GM19025 (cell line): ENCODE results near the gene STYK1.
"Not testable (repeated sequence)": the region's sequence is repeated elsewhere in the genome, so short reads cannot be mapped to it uniquely, and the experiment has no call there.

Experiments
- ATAC-seq: cut with Tn5 transposase; IDR thresholded peaks from one replicate; pipeline ENCODE4 v1.9.1; 2021; ENCODE audit warnings: mild to moderate bottlenecking, low read depth, moderate library complexity; ENCODE audit not compliant: unreplicated experiment

The STYK1 gene

DNA sequence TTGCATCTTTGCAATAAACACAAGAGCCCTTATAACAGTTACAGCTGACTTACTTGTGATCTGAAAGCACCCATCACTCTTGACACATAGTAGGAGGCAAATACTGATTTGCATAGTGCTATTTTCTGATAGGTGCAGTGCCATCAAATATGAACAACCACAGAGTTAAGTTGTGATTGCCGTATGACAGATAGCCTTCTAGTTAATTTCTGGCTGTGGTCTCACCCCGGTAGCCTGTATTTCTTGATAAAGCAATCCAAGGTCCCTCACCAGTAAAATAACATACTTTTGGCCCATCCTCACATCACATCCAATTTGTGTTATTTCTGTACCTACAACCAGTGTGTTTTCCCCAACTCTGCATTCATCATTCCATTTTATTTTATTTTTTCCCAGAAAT lies 23.3 kb upstream of the STYK1 start:
- ATAC-seq, result no peak

DNA sequence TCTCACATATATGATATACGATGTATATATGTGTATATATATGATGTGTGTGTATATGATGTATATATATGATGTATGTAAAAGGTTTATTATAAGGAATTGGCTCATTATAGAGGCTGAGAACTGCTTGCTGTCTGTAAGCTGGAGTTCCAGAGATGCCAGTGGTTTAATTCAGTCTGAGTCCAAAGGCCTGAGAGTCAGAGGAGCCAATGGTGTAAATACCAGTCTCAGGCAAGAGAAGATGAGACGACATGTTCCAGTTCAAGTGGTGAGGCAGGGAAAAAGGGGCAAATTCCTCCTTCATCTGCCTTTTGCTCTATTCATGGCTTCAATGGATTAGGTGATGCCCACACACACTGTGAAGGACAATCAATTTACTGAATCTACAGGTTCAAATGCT lies 17.1 kb upstream of the STYK1 start:
- no peak for ATAC-seq

DNA sequence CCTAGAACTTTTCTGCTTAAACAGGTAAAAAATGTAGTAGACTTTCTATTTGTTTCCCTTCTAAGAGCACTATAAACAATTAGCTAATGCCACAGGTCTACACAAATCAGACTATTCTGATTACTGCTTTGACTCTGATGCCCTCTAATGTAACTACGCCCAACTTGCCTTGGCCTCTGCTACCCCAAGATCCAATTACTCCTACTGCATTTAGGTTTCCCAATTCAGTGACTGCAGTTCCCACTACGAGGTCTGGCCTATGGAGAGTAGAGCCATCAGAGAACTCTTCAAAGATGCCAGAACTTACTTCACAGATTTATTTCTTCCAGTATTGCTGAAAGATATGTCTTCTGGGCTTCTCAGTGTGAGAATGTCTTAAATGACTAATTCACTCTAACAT lies 15.3 kb upstream of the STYK1 start:
- ATAC-seq, result no peak

DNA sequence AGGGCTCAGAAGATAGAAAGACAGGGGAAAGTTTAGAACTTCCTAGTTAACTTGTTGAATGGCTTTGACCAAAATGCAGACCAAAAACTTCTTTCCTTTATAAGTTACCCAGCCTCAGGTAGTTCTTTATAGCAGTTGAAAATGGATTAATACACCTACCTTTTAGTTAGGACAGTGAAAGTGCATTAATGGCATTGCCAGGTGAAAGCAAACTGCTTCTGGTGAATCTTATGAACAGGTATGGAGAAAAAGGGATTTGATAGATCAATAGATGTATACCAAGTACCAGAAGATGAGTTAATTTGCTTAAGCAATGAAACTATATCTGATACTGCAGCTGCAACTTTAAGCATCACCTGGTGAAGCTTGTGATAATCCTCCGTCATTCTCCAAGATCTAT lies 14.2 kb upstream of the STYK1 start:
- ATAC-seq, result no peak

DNA sequence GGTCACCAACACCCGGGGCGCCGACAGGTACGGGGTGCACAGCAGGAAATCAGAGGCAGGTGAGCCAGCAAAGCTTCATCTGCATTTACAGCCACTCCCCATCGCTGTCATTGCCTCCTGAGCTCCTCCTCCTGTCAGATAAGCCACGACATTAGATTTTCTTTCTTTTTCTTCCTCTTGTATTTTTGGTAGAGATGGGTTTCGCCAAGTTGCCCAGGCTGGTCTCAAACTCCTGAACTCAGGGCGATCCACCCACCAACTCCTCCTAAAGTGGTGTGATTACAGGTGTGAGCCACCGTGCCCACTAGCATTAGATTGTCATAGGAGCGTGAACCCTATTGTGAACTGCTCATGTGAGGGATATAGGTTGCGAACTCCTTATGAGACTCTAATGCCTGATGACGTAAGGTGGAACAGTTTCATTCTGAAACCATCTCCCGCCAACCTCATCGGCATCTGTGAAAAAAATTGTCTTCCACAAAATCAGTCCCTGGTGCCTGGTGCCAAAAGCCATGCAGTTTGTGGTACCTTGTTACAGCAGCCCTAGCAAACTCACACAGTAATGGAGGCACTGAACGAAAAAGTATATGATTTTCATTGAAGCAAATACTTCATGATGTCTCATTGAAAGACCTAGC lies 1.5 kb downstream of the STYK1 start:
- ATAC-seq, result no peak

DNA sequence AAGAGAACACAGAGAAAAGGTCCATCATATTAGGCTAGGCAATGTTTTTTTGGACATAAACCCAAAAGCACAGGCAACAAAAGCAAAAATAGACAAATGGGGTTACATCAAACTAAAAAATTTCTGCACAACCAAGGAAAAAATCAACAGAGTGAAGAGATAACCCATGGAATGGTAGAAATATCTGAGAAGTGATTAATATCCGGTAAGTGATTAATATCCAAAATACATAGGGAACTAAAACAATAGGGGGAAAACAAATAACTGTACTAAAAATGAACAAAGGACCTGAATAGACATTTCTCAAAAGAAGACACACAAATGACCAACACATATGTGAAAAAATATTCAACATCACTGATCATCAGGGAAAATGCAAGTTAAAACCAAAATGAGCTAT lies 4.3 kb downstream of the STYK1 start:
- ATAC-seq, result no peak

DNA sequence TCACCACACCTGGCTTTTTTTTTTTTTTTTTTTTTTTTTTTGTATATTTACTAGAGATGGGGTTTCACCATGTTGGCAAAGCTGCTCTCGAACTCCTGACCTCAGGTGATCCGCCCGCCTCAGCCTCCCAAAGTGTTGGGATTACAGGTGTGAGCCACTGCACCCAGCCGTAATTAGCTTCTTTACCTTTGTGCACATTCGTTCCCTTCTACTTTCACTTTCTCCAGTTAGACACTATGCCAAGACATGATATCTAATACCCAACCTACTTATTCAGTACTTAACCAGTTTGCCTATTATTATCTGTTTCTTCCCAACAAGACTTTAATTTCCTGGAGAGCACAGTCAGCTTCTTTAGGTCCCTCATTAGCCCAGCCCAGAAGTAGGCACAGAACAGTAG lies 5.3 kb downstream of the STYK1 start:
- ATAC-seq, result no peak

DNA sequence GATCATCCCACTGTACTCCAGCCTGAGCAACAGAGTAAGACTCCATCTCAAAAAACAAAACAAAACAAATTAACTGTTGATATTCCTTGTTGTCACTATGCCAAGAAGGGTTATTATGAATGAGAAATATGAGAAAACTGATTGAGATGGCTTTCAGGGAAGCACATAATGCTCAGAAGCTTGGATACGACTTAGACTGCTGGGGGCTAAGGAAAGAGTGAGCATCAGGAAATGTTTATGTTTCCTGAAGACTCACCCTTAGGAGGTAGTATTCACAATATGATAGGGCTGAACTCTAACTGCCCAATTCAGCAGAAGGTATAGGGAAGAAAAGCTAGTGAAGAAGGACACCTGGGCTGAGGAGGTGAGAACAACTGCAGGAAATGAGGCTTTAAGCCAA lies 6.3 kb downstream of the STYK1 start:
- ATAC-seq, result no peak

DNA sequence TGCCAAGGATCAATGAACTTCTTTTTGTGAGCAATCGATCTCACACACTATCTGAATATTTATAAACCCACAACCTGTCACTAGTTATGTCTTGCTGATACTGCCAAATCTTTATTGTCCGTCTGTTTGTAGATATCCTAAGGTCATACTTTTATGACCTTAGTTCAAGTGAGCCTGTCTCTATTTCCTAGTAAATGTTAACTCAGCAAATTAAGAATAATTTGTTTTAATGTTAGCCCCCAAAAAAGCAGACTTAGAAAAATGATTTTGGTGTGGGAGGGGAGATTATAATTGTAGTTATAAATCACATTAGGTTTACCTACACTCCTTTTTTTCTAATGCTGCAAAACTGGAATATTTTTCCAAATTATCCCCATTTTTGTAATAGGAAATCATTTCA lies 9.4 kb downstream of the STYK1 start:
- no peak for ATAC-seq

DNA sequence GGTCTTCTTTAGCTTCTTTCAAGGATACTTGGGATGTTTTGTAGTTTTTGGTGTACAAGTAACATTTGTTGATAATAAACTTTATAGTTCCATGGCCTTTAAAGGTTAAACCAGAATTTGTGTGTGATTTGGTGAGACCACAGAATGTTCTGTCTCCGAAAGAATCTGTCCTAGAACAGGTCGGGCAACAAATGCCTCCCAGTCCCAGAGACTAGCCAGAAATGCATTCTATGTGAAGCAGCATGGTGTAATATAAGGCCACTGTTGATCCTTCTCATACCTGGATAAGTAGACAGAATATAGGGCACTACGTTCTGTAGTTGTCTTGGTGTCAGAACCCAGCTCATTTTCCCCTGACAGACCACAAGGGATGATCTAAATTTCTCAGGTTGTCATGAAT lies 10.0 kb downstream of the STYK1 start:
- no peak for ATAC-seq

DNA sequence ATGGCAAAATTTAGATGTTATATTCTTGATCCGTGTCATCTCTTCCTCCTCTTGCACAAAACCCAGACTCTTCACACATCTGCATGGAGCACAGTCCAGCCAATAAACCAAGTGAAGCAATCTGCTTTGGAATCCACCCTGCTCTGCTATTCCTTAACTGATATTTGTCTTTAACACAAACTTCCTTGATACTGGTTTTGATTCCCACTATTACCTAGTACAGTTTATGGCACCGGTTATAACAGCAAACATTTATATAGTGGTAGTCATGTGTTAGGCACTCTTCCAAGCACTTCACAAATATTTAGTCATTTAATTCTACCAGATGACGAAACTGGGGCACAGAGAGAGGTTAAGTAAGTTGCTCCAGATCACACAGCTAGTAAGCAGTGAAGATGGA lies 12.5 kb downstream of the STYK1 start:
- no peak for ATAC-seq

DNA sequence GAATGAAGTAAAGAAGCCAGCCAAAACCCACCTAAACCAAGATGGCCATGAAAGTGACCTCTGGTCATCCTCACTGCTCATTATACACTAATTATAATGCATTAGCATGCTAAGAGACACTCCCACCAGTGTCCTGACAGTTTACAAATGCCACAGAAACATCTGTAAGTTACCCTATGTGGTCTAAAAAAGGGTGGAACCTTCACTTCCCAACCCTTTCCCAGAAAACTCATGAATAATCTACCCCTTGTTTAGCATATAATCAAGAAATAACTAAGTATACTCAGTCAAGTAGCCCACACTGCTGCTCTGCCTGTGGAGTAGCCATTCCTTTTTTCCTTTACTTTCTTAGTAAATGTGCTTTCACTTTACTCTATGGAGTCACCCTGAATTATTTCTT lies 19.8 kb downstream of the STYK1 start:
- no peak for ATAC-seq

DNA sequence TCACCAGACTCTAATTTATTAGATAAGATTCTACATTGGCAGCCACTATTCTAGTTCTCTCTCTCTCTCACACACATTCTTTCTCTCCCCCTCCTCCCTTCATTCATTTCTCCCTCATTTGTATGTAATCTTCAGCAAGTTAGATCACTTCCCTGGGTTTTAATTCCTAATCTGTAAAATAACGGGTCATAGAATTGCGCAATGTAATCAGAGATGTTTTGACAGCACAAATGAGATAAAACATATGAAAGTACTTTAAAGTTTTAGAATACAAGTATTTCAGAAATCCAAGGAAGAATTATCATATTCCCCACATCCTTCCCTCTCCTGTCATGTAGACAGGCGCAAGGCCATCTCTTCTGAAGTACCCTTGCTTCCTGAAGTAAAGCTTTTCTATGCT lies 21.7 kb downstream of the STYK1 start:
- no peak for ATAC-seq

DNA sequence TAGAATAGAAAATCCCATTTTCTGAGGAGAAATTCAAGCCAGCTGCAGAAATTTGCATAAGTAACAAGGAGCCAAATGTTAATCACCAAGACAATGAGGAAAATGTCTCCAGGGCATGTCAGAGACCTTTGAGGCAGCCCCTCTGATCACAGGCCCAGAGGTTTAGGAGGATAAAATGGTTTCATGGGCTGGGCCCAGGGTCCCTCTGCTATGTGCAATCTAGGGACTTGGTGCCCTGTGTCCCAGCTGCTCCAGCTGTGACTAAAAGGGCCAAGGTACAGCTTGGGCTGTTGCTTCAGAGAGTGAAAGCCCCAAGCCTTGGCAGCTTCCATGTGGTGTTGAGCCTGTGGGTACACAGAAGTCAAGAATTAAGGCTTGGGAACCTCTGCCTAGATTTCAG lies 27.3 kb downstream of the STYK1 start:
- not testable (repeated sequence) for ATAC-seq

DNA sequence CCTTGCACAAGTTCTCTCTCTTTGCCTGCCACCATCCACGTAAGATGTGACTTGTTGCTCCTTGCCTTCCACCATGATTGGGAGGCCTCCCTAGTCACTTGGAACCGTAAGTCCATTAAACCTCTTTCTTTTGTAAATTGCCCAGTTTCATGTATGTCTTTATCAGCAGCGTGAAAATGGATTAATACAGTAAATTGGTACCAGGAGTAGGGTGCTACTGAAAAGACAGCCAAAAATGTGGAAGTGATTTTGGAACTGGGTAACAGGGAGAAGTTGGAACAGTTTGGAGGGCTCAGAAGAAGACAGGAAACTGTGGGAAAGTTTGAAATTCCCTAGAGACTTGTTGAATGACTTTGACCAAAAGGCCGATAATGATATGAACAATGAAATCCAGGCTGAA lies 27.9 kb downstream of the STYK1 start:
- ATAC-seq, result no peak

DNA sequence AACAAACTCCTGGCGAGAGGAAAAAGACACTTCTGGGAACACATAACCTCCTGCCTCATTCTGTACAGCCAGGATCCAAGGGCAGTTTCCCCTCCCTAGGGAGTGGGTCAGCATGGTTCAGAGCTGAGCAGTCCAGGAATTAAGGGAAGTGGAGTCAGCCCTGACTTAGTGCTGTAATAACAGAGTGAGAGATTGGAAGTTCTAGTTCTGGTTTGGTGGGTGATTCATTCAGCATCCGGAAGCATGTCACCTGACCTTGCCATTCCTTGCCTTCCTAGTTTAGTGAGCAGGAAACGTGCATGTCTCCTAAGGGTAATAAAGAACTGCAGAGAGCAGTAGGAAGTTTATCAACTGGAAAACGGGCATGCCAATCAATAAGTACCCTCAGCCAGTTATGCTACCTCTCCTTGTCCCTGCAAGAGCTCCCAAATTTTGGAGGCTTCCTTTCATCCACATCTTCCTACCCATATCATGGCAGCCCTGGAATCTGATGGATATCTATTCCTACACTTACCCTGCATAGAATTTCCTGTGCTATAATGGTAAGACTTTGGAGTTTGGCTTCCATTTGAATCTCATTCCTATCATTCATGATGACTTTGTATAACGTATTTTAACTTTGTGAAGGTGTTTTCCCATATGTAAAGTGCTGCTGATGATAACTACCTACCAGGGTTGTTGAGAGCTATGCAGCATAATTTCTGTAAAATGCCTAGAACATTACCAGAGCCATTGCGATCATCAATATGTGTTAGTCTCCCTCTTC lies 31.9 kb downstream of the STYK1 start:
- ATAC-seq, result no peak

DNA sequence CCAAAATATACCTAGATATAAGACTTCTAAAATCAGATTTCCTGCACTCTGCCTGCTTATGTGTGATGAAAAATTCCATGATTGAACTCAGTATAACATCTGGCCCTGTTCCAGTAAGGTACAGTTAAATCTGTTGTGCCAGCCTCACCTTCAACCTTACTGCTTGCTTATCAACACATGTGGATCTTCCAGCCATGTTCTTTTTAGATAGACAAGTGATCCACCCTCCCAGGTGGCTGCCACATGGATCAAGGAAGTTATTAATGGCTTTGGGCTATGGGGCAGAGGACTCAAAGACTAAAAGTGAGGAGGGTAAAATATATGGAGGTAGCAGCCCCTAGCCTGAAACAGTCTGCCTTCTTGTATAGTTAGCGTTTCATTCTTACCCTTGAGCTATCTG lies 35.1 kb downstream of the STYK1 start:
- no peak for ATAC-seq

DNA sequence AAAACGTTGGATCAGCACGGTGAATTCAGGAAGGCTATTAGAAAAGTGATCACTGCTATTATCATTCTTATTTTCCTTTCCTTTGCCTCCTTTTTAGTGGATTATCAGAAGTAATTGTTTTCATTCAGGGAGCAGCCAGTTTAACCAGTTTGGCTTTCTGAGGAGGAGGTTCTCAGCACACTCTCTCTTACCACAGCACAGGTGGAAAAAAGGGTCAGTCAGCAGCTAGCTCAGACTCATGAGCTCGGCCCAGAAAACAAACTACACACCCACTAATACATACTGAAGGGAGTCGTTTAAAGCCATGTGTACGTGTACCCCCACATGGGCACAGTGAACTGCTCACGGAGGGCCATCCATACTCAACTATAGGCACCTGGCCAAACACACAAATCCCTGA lies 37.2 kb downstream of the STYK1 start:
- ATAC-seq, result no peak

DNA sequence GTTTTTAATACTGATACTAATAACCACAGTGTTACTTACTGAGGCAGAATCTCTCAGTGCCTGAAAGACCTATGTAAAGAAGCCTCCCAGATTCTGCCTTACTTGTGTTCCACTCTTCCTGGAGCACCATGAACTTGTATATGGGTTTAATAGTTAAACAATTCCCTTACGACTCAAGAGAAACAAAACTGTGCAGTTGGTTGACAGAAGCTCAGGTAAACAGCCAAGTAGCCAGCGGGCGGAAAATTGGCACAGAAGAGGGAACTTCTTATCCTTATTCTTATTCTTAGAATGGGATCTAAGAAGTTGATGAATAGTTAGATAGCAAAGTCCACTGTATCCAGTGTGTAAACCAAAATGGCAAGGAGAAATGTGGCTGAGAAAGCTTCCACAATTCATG lies 37.7 kb downstream of the STYK1 start:
- no peak for ATAC-seq

DNA sequence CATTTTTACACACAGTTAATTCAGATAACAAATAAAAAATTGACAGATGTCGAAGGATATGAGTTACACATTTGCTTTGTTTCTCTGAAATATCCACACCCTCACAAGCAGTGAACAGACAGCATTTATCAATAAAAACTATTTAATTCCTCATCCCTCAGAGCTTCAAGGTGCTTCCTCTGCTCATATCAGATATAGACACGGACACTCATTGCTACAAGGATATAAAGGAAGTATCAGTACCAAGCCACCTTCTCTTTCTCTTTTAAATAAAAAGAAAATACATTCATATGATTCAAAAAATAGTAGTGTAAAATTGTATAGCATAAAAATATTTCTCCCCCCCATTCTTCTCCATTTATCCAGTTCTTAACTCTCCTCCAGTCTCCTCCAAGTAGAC lies 38.5 kb downstream of the STYK1 start:
- no peak for ATAC-seq

DNA sequence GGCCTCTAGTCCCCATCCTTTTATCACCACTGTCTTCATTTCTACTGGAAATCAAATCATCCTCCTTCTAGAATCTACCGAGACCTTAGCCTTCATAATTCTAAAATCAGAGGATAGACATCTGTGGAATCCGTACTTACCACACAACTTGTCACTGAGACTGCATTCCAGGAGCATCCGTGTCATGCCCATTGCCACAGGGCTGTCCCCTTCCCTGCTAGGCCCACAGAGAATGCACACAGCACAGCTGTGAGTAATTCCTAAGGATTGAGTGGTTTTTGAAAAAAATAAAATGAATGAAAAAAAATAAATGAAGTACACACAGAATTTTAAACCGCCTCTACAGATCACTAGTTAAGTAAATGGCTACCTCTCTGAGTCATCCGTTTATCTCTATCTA lies 39.4 kb downstream of the STYK1 start:
- ATAC-seq, result no peak

DNA sequence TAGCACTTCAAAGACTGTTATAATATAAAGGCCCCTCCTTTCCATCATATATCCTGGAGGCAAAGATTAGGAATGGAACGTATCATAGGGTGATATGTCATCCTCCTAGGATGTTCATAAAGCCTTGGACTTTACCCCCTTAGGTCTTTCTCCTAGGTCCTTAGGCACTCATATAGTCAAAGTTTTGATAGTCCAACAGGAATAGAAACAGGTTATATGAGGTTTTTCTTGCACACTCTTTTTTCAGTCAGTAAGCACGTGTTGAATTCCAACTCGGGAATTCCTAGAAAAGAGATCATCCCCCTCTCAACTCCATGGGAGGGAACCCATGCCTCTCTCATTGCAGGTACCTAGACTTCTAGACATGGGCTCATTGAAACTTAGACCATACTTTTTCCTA lies 40.3 kb downstream of the STYK1 start:
- ATAC-seq, result no peak

DNA sequence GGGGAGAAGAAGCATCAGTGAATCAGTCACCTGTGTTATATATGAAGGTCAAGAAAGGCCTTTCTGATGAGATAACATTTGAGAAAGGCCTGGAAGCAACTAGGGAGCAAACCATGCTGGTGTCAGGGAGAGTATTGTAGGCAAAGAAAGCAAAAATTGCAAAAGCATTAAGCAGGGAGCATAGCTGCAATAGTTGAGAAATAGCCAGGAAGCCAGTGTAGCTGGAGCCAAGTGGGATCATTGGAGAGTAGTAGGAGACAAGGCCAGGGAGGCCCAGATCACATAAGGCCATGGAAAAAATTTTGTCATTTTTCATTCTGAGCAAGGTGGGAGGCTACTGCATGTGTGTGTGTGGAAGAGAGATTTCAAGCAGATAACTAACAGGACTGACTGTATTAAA lies 41.6 kb downstream of the STYK1 start:
- ATAC-seq, result no peak
